Skin epidermis (tissue), 12 donors: ENCODE data around the gene HOXA11.

Source experiments
- H3K27ac ChIP-seq, 21 experiments: fragments of 200-600 bp; sonication (generic) in 11 of 21; one replicate each; pipeline ENCODE4 v1.5.0; 2020; ENCODE audit warnings: mild to moderate bottlenecking in 3 of 21, inconsistent platforms in 2 of 21, moderate library complexity in 2 of 21
- H3K4me3 ChIP-seq, 7 experiments: fragments of 200-600 bp; sonication (generic) in 2 of 7; one replicate each; pipeline ENCODE4 v1.5.0; 2020; ENCODE audit warnings: inconsistent platforms in 2 of 7, mild to moderate bottlenecking in 2 of 7, moderate library complexity in 1 of 7

Gene HOXA11

GRCh38 chr7:27164045-27164366, 21.0 kb downstream of the HOXA11 start:
- Histone ChIP-seq H3K27ac (peak overlapping the region in 11 of 21 experiments; percentile 1 to 97 (median 84)), H3K4me3 (peak overlapping the region; percentile 24 to 65 (median 49))

DNA sequence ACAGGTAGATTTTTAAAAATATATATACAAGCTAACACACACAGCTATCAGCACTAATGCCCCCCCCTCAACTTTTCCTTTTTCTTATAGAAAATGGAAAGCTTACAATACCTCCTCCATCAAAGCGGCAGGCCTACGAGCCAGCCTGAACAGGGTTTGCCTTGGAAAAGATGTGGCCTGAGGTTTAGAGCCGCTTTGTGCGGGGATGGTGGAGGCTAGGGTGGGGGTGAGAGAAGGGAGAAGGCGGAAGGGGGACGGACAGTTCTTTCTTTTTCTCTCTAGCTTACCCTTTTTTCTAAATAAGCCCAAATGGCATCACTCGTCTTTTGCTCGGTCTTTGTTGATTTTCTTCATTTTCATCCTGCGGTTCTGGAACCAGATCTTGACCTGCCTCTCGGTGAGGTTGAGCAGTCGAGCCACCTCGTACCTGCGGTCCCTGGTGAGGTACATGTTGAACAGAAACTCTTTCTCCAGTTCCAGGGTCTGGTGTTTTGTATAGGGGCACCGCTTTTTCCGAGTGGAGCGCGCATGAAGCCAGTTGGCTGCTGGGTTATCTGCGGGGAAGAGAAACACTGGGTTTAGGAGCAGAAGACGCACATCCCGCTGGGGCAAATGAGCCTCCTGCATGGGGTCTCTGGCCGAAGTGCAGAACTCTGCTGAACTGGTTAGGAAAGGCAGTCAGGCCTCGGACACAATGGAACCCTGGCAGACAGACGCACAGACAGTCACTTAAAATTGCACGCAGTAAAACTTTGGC, 21.6 kb downstream of the HOXA11 start:
- Histone ChIP-seq H3K27ac (peak overlapping the region in 9 of 21 experiments; percentile 1 to 97 (median 92)), H3K4me3 (peak overlapping the region in 5 of 7 experiments; percentile 42 to 65 (median 57))

- H3K27ac ChIP-seq = peak overlapping the region in 5 of 21 experiments; percentile 3 to 97 (median 94)
- H3K4me3 ChIP-seq = peak overlapping the region in 3 of 7 experiments; percentile 49 to 65 (median 64)
Observed at GRCh38 chr7:27162561-27163287, 22.3 kb downstream of the HOXA11 start.

GRCh38 chr7:27161721-27162560, 23.1 kb downstream of the HOXA11 start:
- Histone ChIP-seq H3K4me3 (peak overlapping the region in 6 of 7 experiments; percentile 53 to 65 (median 62)), H3K27ac (peak overlapping the region in 14 of 21 experiments; percentile 11 to 94 (median 68))

DNA sequence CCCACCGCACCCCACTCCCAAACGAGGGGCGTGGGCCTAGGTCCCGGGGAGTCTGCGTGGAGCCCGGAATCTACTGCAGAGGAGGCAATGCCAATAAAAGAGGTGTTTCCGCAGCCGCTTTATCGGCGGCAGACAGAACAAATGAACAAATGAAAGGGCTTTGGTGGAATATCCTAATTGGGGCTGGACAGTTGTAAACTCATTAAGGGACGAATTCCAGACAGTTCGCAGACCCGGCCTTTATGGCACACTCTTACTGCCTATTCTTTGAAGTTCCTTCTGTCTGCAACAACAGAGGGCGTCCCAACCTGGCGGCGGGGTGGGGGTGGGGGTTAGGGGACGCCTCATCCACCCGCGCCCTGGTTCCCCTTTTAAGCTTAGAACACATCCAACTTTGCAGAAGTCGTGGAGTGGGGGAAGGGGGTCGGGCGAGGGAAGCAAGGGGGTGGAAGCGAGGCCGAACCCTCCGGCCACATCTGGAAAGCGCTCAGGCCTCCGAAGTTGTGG, 23.8 kb downstream of the HOXA11 start:
- peak overlapping the region in 14 of 21 experiments; percentile 9 to 94 (median 71) for H3K27ac ChIP-seq
- peak overlapping the region; percentile 51 to 65 (median 62) for H3K4me3 ChIP-seq

GRCh38 chr7:27160546-27161213, 24.4 kb downstream of the HOXA11 start:
- Histone ChIP-seq H3K27ac (peak overlapping the region in 17 of 21 experiments; percentile 9 to 94 (median 72)), H3K4me3 (peak overlapping the region; percentile 51 to 65 (median 62))

GRCh38 chr7:27160145-27160545, 24.9 kb downstream of the HOXA11 start:
- peak overlapping the region in 13 of 21 experiments; percentile 27 to 94 (median 73) for H3K27ac ChIP-seq
- H3K4me3 ChIP-seq = peak overlapping the region; percentile 51 to 65 (median 62)

- H3K4me3 ChIP-seq = peak overlapping the region in 4 of 7 experiments; percentile 62 to 65 (median 64)
- H3K27ac ChIP-seq = peak overlapping the region in 5 of 21 experiments; percentile 63 to 94 (median 80)
Observed at GRCh38 chr7:27159266-27160144, 25.5 kb downstream of the HOXA11 start.

DNA sequence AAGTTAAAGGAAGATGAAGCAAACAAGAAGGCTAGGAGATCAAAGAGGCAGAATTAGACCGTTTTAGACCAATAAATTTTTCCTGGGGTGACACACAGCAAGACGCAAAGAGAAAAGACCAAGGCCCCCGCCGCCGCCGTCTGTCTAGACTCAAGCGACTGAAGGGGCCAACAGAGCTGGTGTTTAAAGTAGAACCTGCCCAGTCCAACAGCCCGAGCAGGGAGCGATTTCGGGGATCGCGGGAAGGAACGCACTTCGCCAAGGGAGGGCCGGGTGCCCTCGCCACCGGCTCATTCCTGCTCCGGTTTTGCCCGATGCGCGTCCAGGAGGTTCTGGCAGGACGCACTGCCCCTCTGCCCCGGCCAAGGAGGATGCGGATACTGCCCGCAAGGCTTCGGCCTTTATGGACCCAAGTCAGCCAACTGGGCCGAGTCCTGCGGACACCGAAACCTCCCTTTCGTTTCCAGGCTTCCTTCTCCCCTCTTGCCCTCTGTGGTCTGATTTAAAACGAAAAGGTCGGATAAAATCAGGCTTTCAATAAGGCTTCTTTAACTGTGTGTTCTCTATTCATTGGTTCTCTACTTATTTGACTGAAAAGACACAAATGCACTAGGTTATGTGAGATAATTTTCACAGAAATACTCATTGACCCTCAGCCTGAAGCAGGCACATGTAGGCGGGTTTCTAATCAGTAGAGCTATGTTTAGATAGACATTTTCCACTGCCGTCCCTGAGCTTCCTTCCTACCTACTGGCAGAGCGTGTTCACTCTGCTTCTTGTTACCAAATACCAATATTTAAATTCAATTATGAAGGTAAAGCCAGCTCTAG, 26.4 kb downstream of the HOXA11 start:
- peak overlapping the region in 5 of 21 experiments; percentile 59 to 94 (median 76) for H3K27ac ChIP-seq
- H3K4me3 ChIP-seq = no peak overlapping the region

- peak overlapping the region in 5 of 21 experiments; percentile 59 to 94 (median 76) for H3K27ac ChIP-seq
Observed at GRCh38 chr7:27157702-27158431, 27.2 kb downstream of the HOXA11 start.

GRCh38 chr7:27156916-27157701, 27.9 kb downstream of the HOXA11 start:
- Histone ChIP-seq H3K27ac (peak overlapping the region in 12 of 21 experiments; percentile 36 to 94 (median 80)), H3K4me3 (peak overlapping the region; percentile 28 to 57 (median 46))

More at GRCh38 chr7:27157702-27158431, 27.2 kb downstream of the HOXA11 start:
- no peak overlapping the region for H3K4me3 ChIP-seq

DNA sequence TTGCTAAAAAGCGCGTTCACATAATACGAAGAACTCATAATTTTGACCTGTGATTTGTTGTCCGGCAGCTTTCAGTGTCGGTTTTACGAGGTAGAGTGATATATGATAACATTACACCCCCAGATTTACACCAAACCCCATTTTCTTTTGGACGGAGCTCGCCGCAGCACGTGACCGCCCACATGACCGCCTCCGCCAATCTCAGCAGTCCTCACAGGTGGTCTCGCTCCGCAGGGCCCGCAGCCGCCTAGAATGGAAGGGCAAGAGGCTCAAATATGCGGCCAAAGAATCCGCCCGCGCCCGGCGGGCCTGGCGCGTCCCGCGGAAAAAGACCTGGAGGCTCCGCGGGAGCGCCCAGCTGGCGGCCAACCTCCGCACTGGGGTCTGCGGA, 28.5 kb downstream of the HOXA11 start, which contains the start of gene HOXA7:
Gene HOXA7 (minus strand): TSS at position 168 of the 391 bp plus-strand sequence. CDS start 130 bp downstream, at position 38.
- H3K4me3 ChIP-seq = peak within 1 kb of the TSS; percentile 28 to 57 (median 46)
- H3K27ac ChIP-seq = peak within 1 kb of the TSS in 16 of 21 experiments; percentile 13 to 94 (median 79)

DNA sequence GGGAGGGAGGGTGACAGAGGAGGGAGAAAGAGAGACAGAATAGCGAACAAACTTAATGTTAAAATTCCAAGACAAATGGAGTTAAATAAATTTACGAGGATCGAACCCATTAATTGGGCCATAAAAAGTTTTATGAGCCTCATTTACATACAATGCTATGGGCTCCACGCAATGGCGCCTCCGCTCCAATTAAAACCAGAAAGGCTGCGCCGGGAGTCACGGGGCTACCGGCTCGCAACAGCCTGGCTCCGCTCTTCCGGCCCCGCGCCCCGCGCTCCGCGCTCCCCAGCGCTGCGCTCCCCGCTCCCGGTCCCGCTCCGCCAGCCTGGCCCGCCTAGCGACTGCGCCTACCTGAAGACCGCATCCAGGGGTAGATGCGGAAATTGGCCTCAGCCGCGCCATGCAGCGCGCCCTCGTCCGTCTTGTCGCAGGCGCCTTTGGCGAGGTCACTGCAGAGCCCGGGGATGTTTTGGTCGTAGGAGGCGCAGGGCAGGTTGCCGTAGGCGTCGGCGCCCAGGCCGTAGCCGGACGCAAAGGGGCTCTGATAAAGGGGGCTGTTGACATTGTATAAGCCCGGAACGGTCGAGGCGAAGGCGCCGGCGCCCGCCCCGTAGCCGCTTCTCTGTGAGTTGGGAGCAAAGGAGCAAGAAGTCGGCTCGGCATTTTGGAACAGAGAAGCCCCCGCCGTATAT, 29.1 kb downstream of the HOXA11 start:
- Histone ChIP-seq H3K4me3 (peak overlapping the region; percentile 28 to 57 (median 46)), H3K27ac (peak overlapping the region in 16 of 21 experiments; percentile 13 to 94 (median 79))

DNA sequence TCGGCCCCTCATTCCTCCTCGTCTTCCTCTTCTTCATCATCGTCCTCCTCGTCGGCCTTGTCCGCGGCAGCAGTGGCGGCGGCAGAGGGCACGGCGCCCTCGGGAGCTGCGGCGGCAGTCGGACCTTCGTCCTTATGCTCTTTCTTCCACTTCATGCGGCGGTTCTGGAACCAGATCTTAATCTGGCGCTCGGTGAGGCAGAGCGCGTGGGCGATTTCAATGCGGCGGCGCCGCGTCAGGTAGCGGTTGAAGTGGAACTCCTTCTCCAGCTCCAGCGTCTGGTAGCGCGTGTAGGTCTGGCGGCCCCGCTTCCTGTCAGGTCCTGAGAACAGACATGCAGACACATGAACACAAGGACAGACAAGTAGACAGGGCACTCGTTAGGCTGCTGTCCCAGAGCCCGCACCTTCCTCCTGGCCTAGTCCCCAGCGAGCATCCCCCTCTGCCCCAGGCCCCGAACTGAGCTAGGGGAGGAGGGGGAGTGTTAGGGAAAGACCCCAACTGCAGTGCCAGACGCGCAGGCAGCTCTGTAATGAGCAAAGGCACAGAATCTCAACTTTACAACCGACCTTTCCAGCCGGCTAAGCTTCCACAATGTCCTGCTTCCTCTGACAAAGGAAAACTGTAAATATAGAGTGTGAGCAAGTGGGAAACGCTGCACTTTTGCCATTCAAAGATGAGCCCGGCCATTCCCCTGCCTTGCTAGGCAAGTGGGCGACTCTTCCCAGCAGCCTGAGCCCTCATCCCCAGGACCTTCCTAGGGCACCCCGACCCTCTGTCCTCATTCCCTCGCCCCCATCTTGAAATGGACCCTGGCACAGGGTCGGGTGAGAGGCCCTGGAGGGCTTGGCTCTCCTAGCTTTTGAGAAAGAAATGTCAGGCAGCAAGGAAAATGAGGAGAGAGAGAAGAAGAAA, 29.9 kb downstream of the HOXA11 start:
- Histone ChIP-seq H3K4me3 (peak overlapping the region in 5 of 7 experiments; percentile 28 to 57 (median 51)), H3K27ac (peak overlapping the region in 16 of 21 experiments; percentile 13 to 94 (median 79))
